CD4-positive, alpha-beta T cell treated with Interleukin-1 beta for 1 hour (primary cell): ENCODE data around the gene SVIL.
"Not testable (repeated sequence)": the region's sequence is repeated elsewhere in the genome, so short reads cannot be mapped to it uniquely, and the experiment has no call there.

Experiments
- DNase-seq, 2 donors: peaks; one replicate each; pipeline ENCODE4 v3.0.0-alpha.2; 2020 to 2022

The SVIL gene

DNA sequence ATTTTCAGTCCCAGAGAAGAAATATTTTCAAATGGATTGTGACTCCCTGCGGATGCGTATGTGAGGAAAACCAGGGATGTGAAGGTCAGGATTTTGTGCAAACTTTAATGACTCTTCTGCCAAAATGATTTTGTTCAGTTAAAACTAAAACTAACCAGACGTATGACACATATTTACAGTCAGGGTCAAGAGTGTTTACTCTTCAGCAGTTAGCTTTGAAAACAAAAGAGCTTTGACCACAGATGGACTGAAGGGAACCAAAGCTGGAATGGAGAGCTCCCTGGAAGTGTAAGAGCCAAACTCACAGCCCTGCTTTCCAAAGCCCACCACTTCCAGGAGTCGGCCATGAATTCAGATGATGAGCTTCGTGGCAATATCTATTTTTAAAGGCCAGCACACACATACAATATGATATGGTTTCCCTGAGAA, 15.5 kb downstream of the SVIL start:
- DNase-seq, result no peak

DNA sequence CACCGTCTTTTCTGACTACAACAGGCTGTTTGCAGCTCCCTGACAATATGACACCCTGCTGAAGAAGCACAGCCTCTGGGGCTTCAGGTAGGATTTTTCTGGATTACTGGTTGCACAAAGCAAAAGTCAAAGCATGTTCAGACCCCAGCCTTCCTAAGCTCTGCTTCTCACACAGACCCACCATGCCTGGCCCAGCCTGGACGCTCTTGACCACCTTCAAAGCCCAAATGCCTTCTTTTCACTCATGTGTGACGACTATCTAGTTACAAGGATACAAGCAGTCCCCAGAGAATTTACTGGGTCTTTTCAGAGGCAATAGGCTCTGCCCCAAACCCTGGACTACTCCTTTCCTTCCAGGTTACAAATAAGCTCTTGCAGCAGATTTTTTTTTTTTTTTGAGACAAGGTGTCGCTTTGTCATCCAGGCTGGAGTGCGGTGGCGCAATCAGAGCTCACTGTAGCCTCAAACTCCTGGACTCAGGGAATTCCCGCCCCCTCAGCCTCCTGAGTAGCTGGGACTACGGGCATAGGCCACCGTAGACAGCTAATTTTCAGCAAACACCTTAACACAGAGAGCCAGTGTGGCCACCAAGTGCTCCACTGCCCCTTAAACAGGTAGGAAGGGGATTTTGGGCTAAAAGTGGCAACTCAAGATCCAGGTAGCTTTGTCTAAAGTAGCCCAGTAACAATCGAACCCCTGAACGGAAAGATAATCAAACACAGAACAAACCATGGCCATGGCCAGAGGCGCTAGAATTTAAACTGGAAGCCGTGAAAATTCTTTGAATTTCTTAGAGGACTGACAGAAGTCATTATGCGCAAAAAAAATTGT, 16.2 kb downstream of the SVIL start:
- no peak for DNase-seq

DNA sequence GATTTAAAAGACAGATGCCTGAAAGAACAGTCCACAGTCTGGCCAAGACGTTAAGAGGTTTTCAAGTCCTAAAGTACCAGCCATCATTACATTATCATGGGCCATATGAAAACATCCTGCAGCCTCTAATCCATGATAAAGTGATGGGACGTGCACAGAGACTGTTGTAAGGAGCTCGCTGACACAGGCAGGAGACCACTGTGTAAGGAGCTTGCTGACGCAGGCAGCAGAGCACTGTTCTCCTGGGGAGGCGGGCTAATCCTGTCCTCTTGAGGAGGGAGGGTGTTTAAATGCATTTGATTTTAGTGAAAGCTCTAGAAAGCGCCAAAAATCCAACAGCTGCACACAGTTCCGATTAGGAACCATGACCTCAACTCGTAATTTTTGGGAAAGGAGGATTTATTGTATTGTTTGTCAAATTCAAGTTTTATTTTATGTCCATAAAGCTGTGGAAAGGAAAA, 16.9 kb downstream of the SVIL start:
- DNase-seq, result no peak

DNA sequence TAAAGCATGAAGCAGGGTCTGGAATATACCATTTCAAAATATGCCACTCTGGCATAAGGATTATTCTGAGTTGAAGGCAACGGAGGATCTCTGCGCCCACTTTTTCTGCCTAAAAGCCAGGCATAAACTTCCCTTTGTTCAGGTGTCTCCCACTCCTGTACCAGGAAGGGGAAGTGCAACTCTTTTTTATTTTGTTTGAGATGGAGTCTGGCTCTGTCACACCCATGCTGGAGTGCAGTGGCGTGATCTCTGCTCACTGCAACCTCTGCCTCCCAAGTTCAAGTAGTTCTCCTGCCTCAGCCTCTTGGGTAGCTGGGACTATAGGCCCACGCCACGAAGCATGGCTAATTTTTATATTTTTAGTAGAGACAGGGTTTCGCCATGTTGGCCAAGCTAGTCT, 18.2 kb downstream of the SVIL start:
- DNase-seq, result no peak

DNA sequence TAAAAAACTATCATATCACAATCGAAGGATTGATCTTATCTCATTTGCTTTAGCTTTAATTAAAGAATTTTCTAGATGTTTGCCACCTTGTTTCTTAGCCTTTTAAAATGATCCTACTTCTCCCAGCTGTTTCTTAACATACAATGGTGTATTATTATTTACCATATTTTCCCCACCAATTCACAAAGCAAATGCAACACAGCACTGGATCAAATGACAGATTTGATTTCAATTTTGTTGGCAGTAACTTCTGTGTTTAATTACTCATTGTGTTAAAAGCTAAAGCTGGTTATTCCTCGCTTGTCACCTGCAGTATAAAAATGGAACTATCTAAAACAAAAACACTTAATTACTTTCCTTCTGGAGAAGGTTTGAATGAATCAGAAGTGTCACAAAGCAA, 19.6 kb downstream of the SVIL start:
- DNase-seq, result no peak

DNA sequence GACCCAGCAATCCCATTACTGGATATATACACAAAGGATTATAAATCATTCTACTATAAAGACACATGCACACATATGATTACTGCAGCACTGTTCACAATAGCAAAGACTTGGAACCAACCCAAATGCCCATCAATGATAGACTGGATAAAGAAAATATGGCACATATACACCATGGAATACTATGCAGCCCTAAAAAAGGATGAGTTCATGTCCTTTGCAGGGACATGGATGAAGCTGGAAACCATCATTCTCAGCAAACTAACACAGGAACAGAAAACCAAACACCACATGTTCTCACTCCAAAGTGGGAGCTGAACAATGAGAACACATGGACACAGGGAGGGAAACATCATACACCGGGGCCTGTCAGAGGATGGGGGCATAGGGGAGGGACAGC, 20.5 kb downstream of the SVIL start:
- not testable (repeated sequence) for DNase-seq

DNA sequence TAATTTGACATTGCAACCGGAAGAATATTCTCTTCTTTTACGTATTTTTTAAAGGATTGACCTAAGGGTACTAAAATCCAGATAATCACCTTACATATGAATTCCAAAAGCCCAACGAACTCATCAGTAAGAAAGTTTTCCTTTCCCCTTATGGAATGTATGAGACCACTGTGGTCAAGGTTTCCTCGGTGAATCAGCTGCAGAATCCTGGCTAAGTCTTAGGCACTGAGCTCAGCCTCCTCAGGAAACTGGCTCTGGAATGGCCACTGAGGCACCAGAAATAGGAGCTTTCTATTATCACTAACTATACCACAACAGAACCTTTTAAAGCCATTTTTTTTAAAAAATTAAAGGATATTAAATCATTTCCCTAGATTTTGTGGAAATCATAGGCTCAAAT, 21.0 kb downstream of the SVIL start:
- no peak for DNase-seq

DNA sequence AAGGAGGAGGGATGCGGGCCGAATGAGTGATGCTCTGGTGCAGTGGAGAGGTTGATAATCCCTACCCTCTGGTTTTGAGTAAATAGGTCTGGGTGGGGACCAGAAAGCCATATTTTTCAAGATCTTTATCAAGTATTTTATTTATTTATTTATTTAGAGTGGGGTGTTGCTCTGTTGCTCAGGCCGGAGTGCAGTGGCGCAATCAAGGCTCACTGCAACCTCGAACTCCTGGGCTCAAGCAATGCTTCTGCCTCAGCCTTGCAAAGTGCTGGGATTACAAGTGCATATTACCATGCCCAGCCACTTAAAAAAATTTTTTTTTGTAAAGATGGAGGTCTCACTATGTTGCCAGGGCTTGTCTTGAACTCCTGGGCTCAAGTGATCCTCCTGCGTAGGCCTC, 21.6 kb downstream of the SVIL start:
- DNase-seq, result no peak

DNA sequence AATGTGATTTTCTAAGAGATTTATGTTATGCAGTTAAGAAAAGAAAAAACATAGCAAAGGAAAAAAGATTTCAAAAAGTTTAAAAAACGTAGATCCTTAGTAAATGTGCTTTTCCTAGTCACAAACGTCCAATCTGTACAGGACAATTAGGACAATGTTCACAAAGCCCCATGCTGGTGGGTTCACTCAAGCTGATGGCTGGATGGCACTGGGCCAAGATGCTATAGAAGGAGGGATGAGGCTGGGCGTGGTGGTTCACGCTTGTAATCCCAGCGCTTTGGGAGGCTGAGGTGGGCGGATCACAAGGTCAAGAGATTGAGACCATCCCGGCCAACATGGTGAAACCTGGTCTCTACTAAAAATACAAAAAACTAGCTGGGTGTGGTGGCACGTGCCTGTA, 22.1 kb downstream of the SVIL start:
- no peak for DNase-seq

DNA sequence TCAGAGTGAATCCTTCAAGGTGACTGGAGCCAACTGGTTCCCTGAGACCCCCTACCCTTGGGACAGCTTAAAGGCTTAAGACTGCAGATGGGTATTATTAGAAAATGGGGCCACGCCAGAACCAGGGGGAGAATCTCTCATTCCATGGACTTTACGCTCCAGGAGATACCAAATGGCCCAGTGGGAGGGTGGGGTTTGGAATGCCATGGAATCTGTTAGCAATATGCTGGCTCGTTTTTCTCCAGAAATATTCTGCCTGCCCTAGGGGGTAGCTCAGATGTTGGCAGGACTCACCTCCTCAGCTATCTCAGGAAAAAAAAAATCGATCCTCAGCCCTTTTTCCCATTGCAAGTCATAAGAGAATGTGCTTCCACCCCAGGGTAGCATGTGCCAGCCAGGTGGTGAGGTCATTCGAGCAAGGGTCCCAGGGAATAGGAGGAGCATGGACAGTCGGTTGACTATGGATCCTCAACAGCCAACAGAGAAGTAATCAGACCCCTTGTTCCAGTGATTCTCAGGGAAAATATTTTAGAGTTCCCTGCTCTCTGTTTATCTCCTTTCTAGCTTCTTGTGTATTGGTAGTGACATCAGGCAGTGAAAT, 22.9 kb downstream of the SVIL start:
- no peak for DNase-seq

DNA sequence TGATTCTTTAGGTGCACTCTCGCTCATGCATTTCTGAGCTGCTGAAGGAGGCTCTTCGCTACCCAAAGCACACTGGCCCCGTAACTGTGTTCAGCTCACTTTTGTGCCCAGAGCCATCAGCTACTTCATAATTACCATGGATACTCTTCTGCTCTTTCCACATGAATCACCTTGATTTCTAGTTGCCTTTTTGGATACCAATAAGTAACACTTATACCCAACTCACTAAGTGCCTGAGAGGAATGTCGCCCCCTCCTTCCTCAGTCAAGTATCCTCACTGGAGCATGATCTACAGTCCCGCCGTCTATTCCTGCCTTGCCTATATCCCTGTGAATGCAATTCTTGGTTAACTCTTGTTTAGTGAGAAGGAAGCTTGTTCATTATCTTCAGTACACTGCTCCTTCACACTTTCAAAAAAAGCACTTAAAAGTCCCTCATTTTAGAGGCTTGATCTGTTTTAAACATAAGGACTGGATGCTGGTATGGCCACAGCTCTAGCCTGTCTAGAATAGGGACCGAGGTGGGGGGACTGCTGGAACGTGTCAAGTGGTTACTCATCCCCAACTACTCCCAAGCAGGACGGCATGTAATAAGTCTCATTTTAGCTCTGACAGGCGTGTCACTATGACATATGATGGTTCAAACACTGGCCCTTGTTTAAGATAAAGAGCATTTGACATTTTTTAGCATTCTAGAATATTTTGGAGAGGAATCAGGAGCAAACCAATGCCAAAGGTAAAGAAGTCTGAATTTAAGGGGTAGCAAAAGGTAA, 23.7 kb downstream of the SVIL start:
- DNase-seq, result no peak

DNA sequence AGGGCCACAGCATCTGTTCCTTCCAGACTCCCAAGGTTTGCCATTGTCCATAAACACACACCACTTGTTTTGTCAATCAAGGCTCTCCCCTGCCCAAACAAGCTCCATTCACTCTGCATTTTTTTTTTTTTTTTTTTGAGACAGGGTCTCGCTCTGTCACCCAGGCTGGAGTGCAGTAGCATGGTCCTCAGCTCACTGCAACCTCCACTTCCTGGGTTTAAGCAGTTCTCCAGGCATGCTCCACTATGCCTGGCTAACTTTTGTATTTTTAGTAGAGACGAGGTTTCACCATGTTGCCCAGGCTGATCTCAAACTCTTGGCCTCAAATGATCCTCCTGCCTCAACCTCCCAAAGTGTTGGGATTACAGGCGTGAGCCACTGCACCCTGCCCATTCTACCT, 24.4 kb downstream of the SVIL start:
- not testable (repeated sequence) for DNase-seq

DNA sequence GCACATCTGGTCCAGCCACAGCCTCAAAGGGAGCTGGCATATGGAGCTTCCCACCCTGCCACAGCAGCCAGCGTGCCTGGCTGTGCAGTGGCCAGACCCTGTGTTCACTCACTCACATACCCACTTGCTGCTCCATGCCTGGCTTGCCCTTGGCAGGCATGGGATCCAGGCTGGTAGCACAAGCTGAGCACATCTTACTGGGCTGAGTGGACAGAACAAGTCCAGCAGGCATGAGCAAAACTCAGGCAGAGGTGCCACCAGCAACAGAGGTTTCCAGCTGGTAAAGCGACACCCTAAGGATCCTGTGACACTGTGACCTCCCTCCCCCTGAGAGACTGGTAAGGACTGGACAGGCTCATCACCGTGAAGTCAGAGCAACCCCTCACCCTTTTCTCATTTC, 25.1 kb downstream of the SVIL start:
- no peak for DNase-seq

DNA sequence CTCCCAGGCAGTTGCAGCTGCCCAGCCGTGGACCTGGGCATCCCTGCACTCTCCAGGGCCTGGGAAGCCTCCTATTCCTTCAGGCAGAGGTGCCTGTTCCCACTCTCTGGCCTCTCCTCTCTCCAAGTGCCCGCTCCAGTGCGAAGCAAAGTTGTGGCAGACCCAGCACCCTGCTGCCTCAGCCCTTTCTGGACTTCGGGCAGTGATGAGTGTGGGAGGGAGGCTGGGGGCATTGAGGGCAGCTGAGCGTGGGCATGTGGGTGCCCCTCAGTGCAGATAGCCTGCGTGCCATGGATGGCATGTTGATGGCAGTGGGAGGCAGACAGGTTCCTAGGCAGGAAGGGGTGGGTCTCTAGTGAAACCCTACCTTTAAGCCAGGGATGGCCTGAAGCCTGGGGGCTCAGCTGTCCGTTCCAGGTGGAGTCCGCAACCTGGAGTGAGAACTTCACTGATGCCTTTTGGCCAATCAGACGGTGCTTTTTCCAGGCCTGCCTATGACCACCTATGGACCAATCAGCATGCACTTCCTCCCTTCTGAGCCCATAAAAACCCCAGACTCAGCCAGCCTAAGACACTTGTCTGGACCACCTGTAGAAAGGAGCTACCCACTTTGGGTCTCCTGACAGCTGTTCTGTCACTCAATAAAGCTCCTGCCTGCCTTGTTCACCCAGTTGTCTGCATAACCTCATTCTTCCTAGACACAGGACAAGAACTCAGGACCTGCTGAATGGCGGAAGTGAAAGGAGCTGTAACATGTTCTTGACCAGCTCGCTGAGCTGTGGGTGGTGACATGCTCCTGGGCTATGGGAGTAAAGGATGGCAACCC, 26.1 kb downstream of the SVIL start:
- DNase-seq, result no peak

DNA sequence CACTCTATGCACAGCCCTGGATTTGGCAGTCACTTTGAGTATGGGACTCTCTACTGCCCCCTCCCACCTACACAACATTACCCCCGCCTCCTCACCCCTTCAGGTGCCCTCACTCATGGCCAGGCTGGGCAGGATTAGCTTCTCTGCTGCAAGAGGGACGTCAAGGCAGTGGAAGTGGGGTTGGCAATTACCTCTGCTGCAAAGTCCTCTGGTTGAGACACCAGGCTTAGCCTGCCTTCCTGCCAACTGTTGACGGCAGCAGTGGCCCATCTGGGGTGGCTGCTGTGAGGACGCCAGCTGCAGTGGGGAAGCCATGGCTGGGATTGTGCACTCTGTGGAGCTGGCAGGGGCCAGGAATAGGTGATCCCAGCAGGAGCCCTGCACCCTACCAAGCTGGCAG, 26.7 kb downstream of the SVIL start:
- no peak for DNase-seq

DNA sequence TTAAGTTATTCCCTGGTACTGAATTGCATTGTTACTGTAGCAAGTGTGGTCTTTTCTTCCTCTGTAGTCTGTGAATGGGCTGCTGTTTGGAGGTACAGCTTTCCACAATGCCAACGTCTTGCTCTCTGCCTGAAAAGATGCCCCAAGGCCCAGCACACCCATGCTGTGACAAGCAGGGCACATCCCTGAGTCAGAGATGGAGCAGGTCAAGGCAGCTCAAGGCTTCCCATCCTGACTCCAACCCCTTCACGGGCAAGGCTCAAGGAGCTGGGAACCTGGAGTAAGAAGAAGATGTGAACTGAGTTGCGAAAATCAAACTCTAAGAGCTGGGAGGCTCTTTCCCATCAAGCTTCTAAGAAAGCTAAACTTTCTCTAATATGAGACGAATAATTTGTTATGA, 27.2 kb downstream of the SVIL start:
- DNase-seq, result no peak

DNA sequence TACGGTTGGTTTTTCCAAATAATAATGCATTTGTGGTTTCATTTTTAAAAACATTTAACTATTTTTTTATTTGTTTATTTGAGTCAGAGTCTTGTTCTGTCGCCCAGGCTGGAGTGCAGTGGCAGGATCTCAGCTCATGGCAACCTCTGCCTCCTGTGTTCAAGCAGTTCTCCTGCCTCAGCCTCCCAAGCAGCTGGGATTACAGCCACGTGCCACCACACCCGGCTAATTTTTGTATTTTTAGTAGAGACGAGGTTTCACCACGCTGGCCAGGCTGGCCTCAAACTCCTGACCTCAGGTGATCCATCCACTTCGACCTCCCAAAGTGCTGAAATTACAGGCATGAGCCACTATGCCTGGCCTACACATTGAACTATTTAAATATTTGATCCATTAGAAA, 28.1 kb downstream of the SVIL start:
- DNase-seq, result not testable (repeated sequence)

DNA sequence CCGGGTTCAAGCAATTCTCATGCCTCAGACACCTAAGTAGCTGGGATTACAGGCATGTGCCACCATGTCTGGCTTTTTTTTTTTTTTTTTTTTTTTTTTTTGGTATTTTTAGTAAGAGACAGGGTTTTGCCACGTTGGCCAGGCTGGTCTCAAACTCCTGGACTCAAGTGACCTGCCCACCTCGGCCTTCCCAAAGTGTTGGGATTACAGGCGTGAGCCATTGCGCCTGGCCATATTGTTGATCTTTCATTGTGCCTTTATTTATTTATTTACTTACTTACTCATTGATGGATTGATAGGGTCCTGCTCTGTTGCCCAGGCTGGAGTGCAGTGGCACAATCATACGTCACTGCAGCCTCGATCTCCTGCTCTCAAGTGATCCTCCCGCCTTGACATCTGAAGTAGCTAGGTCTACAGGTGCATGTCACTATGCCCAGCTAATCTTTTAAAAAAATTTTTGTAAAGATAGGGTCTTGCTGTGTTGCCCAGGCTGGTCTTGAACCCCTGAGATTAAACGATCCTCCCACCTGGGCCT, 30.4 kb downstream of the SVIL start:
- no peak for DNase-seq

DNA sequence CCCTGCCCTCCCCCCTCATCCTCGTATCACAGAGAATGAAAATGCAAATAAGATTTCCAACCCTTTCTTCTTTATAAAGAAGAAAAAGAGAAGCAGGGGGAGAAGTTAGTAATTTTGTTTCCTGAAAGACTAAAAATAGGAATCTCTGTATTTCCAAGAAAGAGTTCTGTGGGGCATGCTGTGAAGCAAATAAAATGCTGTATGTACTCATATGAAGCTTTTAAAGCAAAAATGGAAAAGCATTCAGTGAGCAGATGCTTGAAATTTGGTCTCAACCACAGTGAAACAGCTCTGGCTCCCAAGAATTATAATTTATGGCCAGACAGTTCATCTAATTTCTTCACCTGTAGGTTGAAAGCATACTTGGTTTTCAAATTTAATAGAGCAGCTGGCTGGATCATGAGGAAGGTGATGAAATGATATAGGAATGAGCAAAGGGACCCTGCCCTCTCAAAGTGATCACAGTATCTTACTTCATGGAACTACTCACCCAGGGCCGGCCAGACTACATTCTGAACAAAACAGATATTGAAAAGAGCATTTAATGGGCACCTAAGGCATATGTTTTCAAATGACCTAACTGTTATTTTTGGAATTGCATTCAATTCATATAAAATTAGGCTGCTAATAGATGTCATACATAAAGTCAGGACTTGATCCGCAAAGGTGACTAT, 31.4 kb downstream of the SVIL start:
- no peak for DNase-seq

DNA sequence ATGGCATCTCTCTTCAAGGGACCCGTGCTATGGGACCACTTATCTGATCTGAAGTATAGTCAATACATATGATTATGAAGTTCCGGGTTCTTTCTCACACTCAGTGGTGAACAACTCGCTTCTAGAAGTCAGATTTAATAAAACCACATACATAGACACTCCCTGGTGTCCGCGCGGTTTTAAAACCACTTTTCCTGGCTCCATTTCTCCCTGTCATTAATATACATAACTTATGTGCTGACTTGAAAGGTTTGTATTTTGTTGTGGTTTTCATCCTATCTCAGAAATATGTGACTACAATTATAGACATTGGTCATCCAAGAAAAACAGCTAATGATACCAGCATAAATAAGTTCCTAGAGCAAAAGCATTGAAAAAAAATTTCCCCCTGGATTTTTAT, 34.0 kb downstream of the SVIL start:
- DNase-seq, result no peak

DNA sequence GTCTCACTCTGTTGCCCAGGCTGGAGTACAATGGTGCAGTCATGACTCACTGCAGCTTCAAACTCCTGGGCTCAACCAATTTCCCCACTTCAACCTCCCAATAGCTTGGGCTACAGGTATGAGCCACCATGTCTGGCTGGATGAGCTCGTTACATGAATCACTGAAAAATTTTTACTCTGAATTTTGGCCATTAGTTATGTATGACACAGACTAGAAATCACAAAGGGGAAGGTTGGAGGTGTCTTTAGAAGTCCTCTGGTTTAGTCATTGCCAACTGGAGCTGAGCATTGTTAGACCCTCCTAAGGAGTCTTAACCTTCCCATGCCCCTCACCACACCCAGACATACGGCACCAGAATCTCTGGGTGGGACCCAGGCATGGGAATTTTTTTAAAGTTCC, 34.7 kb downstream of the SVIL start:
- DNase-seq, result no peak

DNA sequence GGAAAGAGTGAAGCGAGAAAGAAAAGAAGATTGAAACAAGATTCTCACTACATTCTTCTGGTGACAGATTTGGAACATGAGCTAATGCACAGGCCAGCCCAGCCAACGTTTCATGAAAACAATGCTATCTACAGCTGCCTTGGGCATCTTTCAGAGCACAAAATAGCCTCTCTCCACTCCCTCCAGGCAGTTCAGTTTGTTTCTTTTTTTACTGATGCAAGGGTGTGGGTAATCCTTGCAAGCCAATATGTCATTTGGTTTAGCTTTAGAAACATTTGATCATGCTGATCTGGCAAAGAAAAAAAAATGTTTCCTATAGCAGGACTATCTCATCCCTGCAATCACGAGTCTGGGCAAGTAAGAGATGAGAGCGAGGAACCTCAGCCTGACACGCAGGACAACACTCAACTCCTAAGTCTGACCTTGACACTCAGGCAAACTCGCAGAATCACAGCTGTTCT, 35.9 kb downstream of the SVIL start:
- DNase-seq, result no peak
